ENCODE results near the gene RPUSD1. TPM values are rescaled to one million over a fixed set of nuclear protein-coding genes. Genes with fewer than 3 reads are reported as not detected.

Gene RPUSD1
- total RNA-seq, 1 donor from 2014 or later, result 26.8 TPM

DNA sequence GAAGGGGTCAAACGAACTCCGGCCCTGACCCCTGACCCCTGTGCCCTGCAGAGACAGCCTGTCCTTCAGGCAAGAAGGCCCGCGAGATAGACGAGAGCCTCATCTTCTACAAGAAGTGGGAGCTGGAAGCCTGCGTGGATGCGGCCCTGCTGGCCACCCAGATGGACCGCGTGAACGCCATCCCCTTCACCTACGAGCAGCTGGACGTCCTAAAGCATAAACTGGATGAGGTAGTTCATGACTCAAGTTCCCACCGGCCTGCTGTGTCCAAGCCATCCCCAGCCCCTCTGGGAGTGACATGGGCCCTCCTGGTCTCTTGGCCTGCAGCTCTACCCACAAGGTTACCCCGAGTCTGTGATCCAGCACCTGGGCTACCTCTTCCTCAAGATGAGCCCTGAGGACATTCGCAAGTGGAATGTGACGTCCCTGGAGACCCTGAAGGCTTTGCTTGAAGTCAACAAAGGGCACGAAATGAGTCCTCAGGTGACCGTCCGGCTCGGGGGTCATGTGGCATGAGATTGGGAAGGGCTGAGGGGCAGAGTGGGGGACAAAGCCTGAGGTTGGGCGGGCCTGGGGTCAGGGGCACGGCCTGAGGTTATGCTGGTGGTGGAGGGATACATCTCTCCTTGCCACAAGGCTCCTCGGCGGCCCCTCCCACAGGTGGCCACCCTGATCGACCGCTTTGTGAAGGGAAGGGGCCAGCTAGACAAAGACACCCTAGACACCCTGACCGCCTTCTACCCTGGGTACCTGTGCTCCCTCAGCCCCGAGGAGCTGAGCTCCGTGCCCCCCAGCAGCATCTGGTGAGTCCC, 22.0 kb downstream of the RPUSD1 start:
- Mint-ChIP-seq H3K9me3 (ENCODE audit: low read depth) (no peaks in the 10 kb centered on the region), H3K36me3 (ENCODE audit: insufficient read depth) (no peaks in the 10 kb centered on the region), H3K4me1 (ENCODE audit: low read depth) (no peaks in the 10 kb centered on the region), H3K27ac (no peak overlapping the region), H3K4me3 (ENCODE audit: low read depth) (no peak overlapping the region), H3K27me3 (no peaks in the 10 kb centered on the region)
- TF ChIP-seq, protein P1, sequence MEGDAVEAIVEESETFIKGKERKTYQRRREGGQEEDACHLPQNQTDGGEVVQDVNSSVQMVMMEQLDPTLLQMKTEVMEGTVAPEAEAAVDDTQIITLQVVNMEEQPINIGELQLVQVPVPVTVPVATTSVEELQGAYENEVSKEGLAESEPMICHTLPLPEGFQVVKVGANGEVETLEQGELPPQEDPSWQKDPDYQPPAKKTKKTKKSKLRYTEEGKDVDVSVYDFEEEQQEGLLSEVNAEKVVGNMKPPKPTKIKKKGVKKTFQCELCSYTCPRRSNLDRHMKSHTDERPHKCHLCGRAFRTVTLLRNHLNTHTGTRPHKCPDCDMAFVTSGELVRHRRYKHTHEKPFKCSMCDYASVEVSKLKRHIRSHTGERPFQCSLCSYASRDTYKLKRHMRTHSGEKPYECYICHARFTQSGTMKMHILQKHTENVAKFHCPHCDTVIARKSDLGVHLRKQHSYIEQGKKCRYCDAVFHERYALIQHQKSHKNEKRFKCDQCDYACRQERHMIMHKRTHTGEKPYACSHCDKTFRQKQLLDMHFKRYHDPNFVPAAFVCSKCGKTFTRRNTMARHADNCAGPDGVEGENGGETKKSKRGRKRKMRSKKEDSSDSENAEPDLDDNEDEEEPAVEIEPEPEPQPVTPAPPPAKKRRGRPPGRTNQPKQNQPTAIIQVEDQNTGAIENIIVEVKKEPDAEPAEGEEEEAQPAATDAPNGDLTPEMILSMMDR (IDR thresholded peaks at IDR 0.05; ENCODE audit: unreplicated experiment), result no peak
- no peak for DNase-seq (ENCODE audit: low spot score, unreplicated experiment)

DNA sequence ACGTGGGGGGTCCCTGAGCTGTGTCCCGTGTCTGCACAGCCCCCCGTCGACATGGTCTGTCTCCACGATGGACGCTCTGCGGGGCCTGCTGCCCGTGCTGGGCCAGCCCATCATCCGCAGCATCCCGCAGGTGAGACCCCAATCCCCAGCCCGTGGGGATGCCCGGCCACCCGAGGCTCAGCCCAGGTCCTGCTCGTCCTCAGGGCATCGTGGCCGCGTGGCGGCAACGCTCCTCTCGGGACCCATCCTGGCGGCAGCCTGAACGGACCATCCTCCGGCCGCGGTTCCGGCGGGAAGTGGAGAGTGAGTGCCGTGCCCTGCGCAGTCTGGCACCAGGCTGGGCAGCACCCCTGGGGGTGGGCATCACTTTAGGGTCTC, 22.7 kb downstream of the RPUSD1 start:
- Mint-ChIP-seq H3K4me1 (ENCODE audit: low read depth) (no peaks in the 10 kb centered on the region), H3K27ac (no peak overlapping the region), H3K27me3 (peaks cover 3% of the 10 kb centered on the region), H3K36me3 (ENCODE audit: insufficient read depth) (no peaks in the 10 kb centered on the region), H3K9me3 (ENCODE audit: low read depth) (no peaks in the 10 kb centered on the region), H3K4me3 (ENCODE audit: low read depth) (no peak overlapping the region)
- TF ChIP-seq, protein P1 (IDR thresholded peaks at IDR 0.05; ENCODE audit: unreplicated experiment), result no peak
- no peak for DNase-seq (ENCODE audit: low spot score, unreplicated experiment)

DNA sequence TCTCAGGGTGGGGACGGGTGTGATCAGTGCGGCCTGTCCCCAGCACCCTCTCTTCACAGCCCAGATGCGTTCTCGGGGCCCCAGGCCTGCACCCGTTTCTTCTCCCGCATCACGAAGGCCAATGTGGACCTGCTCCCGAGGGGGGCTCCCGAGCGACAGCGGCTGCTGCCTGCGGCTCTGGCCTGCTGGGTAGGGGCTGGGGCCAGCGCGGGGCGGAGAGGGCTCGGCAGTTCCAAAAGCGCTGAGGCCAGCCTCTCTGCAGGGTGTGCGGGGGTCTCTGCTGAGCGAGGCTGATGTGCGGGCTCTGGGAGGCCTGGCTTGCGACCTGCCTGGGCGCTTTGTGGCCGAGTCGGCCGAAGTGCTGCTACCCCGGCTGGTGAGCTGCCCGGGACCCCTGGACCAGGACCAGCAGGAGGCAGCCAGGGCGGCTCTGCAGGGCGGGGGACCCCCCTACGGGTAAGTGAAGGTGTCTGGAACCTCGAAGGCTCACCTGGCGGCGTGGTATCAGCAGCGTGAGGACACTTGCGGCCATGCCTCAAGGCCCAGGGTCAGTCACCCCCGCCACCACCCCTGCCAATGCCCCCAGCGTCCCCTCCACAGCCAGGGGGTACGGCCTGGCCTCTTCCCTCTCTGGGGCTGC, 23.2 kb downstream of the RPUSD1 start:
- TF ChIP-seq, protein P1 (IDR thresholded peaks at IDR 0.05; ENCODE audit: unreplicated experiment), result no peak
- Mint-ChIP-seq H3K36me3 (ENCODE audit: insufficient read depth) (no peaks in the 10 kb centered on the region), H3K27ac (no peak overlapping the region), H3K27me3 (peaks cover 3% of the 10 kb centered on the region), H3K4me3 (ENCODE audit: low read depth) (no peak overlapping the region), H3K9me3 (ENCODE audit: low read depth) (no peaks in the 10 kb centered on the region), H3K4me1 (ENCODE audit: low read depth) (no peaks in the 10 kb centered on the region)
- DNase-seq (ENCODE audit: low spot score, unreplicated experiment), result no peak

DNA sequence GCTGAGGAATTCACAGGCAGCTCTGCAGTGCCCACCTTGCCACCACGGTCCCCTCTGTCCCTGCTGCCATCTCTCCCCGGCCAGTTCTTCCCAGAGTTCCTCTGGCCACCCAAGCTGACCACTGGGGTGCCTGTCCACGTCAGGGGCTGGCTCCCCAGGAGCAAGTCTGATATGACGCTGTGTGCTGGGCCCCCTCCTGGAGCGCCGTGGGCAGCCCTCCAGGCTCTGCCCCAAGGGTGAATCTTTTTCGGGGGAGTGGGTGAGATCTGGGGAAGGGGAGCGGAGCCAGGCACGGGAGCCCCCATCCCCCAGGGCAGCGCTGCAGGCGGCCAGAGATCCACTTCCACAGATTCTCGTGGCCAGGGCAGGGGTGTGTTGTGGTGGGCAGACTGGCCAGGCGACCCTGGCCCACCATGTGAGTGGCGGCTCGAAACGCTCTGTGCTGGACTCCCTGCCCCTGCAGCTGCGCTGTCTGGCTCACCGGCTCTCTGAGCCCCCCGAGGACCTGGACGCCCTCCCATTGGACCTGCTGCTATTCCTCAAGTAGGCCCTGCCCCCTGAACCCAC, 23.9 kb downstream of the RPUSD1 start:
- Mint-ChIP-seq H3K4me1 (ENCODE audit: low read depth) (peaks cover 3% of the 10 kb centered on the region), H3K9me3 (ENCODE audit: low read depth) (no peaks in the 10 kb centered on the region), H3K4me3 (ENCODE audit: low read depth) (no peak overlapping the region), H3K36me3 (ENCODE audit: insufficient read depth) (no peaks in the 10 kb centered on the region), H3K27ac (no peak overlapping the region), H3K27me3 (peaks cover 3% of the 10 kb centered on the region)
- DNase-seq (ENCODE audit: low spot score, unreplicated experiment), result no peak
- TF ChIP-seq, protein P1 (IDR thresholded peaks at IDR 0.05; ENCODE audit: unreplicated experiment), result no peak

DNA sequence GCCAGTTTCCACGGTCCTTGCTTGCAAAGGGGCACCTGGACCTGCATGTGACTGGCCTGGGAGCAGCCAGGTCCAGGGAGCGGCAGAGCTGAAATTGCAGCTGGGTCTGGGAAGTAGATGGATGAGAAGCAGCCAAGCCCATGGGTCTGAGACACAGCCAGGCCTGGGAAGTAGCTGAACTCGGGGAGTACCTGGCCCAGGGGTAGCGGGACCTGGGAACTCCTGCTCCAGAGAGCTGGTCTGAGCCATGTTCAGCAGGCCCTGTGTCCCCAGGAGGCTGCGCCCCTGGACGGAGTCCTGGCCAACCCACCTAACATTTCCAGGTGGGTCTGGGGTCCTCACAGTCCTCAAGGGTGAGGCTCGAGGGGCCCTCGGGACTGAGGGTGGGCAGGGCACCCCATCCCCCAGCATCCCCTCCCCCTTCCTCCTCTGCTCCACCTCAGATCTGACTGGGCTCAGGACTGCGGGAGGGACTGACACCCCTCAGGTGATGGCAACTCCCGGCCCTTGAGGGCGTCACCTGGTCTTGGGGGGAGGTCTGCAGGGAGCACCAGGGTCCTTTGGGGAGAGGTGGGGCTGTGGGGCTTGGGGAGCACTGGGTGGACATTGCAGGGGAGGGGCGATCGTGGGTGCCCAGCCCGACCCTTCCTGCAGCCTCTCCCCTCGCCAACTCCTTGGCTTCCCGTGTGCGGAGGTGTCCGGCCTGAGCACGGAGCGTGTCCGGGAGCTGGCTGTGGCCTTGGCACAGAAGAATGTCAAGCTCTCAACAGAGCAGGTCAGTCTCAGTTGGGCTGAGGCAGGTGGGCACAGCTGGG, 24.6 kb downstream of the RPUSD1 start:
- H3K9me3 Mint-ChIP-seq (ENCODE audit: low read depth), result no peaks in the 10 kb centered on the region
- no peaks in the 10 kb centered on the region for H3K36me3 Mint-ChIP-seq (ENCODE audit: insufficient read depth)
- peaks cover 3% of the 10 kb centered on the region for H3K4me1 Mint-ChIP-seq (ENCODE audit: low read depth)
- TF ChIP-seq, protein P1 (IDR thresholded peaks at IDR 0.05; ENCODE audit: unreplicated experiment), result no peak
- no peak overlapping the region for H3K4me3 Mint-ChIP-seq (ENCODE audit: low read depth)
- DNase-seq (ENCODE audit: low spot score, unreplicated experiment), result no peak
- H3K27me3 Mint-ChIP-seq, result peaks cover 3% of the 10 kb centered on the region
- no peak overlapping the region for H3K27ac Mint-ChIP-seq

All from progenitor cell of endocrine pancreas (in vitro differentiated cells).